Adrenal gland (tissue), 12 donors: ENCODE measurements around the gene NF1. TPM values are rescaled to one million over a fixed set of nuclear protein-coding genes. Genes with fewer than 3 reads are reported as not detected.
"Not testable (repeated sequence)": the region's sequence is repeated elsewhere in the genome, so short reads cannot be mapped to it uniquely, and the experiment has no call there.

Source experiments
- DNase-seq, 7 donors: peaks; one replicate each; pipeline ENCODE4 v3.0.0-alpha.2; 2019 to 2020
- H3K27ac ChIP-seq, 5 donors: fragments of 200-600 bp; sonication (generic) in 4 of 5; 1 replicate in 3 of 5; 2 replicates in 2 of 5; pipeline versions ENCODE4 v1.5.1 to v1.8.0; 2016 to 2020; ENCODE audit warnings: mild to moderate bottlenecking in 1 of 5
- H3K27me3 ChIP-seq: fragments of 200-600 bp; 2 replicates; pipeline ENCODE4 v1.8.0; 2021
- H3K36me3 ChIP-seq, 2 donors: fragments of 200-600 bp; replicated peaks in 1 of 2; 1 replicate in 1 of 2; 2 replicates in 1 of 2; pipeline versions ENCODE4 v1.5.1 to v1.8.0; 2018 to 2022
- H3K4me1 ChIP-seq, 2 donors: fragments of 200-600 bp; replicated peaks in 1 of 2; 1 replicate in 1 of 2; 2 replicates in 1 of 2; pipeline versions ENCODE4 v1.5.1 to v1.8.0; 2018 to 2021
- H3K4me3 ChIP-seq, 4 donors: fragments of 200-600 bp; sonication (generic) in 3 of 4; one replicate each; pipeline ENCODE4 v1.5.1; 2016 to 2018
- H3K9me3 ChIP-seq, 3 donors: fragments of 200-600 bp; sonication (generic) in 1 of 3; replicated peaks in 1 of 3; 1 replicate in 2 of 3; 2 replicates in 1 of 3; pipeline versions ENCODE4 v1.5.1 to v1.8.0; 2016 to 2021
- POLR2A ChIP-seq, 2 donors: fragments of 450-650 bp; IDR thresholded peaks; one replicate each; pipeline ENCODE4 v1.6.1; 2017; ENCODE audit warnings: antibody characterized with exemption in 2 of 2, mild to moderate bottlenecking in 2 of 2, moderate library complexity in 1 of 2
- WGBS, 4 donors: extraction: QIAGEN DNeasy Blood & Tissue Kit in 2 of 4; methylation state at CpG; one replicate each; pipeline versions ENCODE4 v1.1.5 to v1.1.7; 2013 to 2017; 5-methylcytosine and 5-hydroxymethylcytosine counted together
- intact Hi-C, 2 donors: fragments of 100-400 bp; cut with DNase I; formaldehyde crosslinking; loops; one replicate each; pipeline versions ENCODE4 v1.14.1 to v1.15.0; 2022 to 2023
- polyA plus RNA-seq, 3 donors: library from polyadenylated mRNA; stranded (reverse); fragments of 200-250 nt in 2 of 3; fragments of 350-450 nt in 1 of 3; fragmentation: Illumina TruSeq in 1 of 3; extraction: RNeasy Lipid Tissue Mini Kit (QIAGEN cat#74804) in 1 of 3; gene quantifications; one replicate each; pipeline ENCODE4 v1.2.3, GENCODE V29; 2013 to 2014
- total RNA-seq, 9 donors: library from RNA; depleted of rRNA in 4 of 9; stranded (reverse); fragments of >200 nt in 4 of 9; fragments of 120-200 nt in 1 of 9; fragmentation: NEBNext Ultra II Directional in 1 of 9; extraction: Animal tissue kit (Norgen Biotek cat#: 25700) in 1 of 9; gene quantifications; one replicate each; pipeline versions ENCODE4 v1.1.0 to v1.2.4, GENCODE V29; 2013 to 2023
- TF ChIP-seq, protein P1 (sequence below), 6 experiments: fragments of 450-650 bp in 4 of 6; fragments of 200-600 bp in 2 of 6; sonication (generic) in 1 of 6; IDR thresholded peaks; 1 replicate in 5 of 6; 2 replicates in 1 of 6; pipeline versions ENCODE4 v1.5.1 to v1.8.0; 2016 to 2021; ENCODE audit warnings: antibody characterized with exemption in 6 of 6, mild to moderate bottlenecking in 2 of 6, moderate library complexity in 1 of 6
- donor health status: healthy with polysubstance abuse.
- donor health status: Bipolar disorder and iron deficiency.
- donor health status: DM: yes; HTN: yes; CAD: no.
- donor health status: DM: no; HTN: no; CAD: no.
- donor health status: DM: no; HTN: no; CAD: no.
- donor health status: DM: yes; HTN: yes; CAD: no.

NF1 gene
- total and polyA plus RNA-seq, 12 donors: 8.8 to 91.3 (median 53.5) TPM

DNA sequence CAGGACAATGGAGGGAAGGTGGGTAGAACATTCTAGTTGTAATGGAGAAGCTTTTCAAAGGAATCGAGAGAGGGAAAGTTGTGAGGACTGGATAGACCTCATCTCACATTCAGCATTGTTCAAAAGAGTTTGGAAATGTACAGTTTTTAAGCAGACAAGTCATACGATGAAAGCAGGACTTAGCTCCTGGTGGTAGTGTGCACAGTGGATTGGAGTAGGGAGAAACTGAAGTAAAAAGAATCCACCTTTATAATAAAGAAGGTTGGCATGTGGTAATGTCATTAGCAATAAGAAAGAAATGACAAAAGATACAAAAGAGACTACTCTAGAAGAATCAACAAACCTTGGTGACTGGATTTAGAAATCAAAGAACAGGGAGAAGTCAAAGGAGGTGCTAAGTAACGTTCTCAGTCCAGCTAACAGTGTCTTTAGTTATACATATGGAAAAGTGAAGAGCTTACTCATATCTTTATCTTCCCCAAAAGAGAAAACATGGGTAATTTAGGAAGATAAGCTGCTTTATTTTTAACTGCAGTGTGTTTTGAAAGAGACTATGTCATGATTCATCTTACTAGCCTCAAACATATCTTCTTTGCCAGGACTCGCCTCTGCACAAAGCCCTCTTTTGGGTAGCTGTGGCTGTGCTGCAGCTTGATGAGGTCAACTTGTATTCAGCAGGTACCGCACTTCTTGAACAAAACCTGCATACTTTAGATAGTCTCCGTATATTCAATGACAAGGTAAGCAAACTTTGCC, 245.3 kb downstream of the NF1 start:
- peak in 5 of 7 donors; percentile 27 to 59 (median 39) for DNase-seq
- no peaks in the 10 kb centered on the region for H3K27me3 ChIP-seq
- no peak for TF ChIP-seq POLR2A (IDR thresholded peaks at IDR 0.05)
- TF ChIP-seq, protein P1, sequence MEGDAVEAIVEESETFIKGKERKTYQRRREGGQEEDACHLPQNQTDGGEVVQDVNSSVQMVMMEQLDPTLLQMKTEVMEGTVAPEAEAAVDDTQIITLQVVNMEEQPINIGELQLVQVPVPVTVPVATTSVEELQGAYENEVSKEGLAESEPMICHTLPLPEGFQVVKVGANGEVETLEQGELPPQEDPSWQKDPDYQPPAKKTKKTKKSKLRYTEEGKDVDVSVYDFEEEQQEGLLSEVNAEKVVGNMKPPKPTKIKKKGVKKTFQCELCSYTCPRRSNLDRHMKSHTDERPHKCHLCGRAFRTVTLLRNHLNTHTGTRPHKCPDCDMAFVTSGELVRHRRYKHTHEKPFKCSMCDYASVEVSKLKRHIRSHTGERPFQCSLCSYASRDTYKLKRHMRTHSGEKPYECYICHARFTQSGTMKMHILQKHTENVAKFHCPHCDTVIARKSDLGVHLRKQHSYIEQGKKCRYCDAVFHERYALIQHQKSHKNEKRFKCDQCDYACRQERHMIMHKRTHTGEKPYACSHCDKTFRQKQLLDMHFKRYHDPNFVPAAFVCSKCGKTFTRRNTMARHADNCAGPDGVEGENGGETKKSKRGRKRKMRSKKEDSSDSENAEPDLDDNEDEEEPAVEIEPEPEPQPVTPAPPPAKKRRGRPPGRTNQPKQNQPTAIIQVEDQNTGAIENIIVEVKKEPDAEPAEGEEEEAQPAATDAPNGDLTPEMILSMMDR (IDR thresholded peaks at IDR 0.05): no peak
- peaks cover 0 to 14% of the 10 kb centered on the region in 2 donors for H3K4me1 ChIP-seq
- H3K9me3 ChIP-seq: no peaks in the 10 kb centered on the region
- H3K4me3 ChIP-seq: no peak overlapping the region
- 58 to 77% (median 65%) methylated on average over 6 of the region's 6 CpGs for WGBS, 4 donors
- peaks cover 0 to 54% of the 10 kb centered on the region in 2 donors for H3K36me3 ChIP-seq
- intact Hi-C loops: no loop called here
- H3K27ac ChIP-seq: peak overlapping the region in 2 of 5 donors; percentile 10 to 43

DNA sequence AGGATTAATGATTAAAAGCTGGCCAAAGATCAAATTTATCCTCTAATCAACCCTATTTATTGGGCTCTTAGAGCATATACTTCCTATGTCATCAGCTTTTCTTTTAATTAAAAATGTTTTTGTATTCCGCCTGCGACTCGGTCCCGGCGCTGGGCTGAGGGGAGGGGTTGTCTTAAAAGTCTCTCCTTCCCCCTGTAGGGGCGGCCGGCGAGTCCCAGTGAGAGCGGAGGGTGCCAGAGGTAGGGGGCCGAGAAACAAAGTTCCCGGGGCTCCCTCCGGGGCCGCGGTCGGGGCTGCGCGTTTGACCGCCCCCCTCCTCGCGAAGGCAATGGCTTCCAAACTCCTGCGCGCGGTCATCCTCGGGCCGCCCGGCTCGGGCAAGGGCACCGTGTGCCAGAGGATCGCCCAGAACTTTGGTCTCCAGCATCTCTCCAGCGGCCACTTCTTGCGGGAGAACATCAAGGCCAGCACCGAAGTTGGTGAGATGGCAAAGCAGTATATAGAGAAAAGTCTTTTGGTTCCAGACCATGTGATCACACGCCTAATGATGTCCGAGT, 250.5 kb downstream of the NF1 start:
- intact Hi-C loops, H3K9me3 ChIP-seq, H3K27ac ChIP-seq, H3K4me3 ChIP-seq, DNase-seq, H3K27me3 ChIP-seq, H3K4me1 ChIP-seq: not testable (repeated sequence)
- 87 to 99% (median 96%) methylated on average over 9 to 17 of the region's 34 CpGs for WGBS, 4 donors
- H3K36me3 ChIP-seq: peaks cover 0 to 46% of the 10 kb centered on the region in 2 donors

DNA sequence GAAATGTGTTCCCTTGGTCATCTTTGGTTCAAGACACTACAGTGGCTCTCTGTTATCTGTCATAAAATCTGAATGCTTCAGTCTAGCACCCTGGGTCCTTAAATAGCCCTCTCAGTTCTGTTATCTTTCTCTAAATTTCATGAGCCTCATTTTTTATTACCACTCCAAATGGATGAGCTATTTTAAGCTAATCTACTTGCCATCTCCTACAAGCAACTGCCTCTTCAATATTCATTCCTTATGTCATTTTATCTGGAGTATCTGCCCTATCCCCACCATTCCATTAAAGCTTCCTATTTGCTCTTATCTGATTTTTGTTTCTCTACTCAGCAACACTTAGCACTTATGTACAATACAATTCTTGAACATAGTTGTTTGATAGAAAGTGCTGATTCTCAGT, 254.7 kb downstream of the NF1 start:
- no peak overlapping the region for H3K4me3 ChIP-seq
- TF ChIP-seq, protein P1 (IDR thresholded peaks at IDR 0.05): no peak
- no peak for TF ChIP-seq POLR2A (IDR thresholded peaks at IDR 0.05)
- intact Hi-C loops: no loop called here
- peaks cover 0 to 6% (median 0%) of the 10 kb centered on the region in 3 donors for H3K9me3 ChIP-seq
- H3K4me1 ChIP-seq: no peaks in the 10 kb centered on the region
- DNase-seq: no peak
- no peak overlapping the region for H3K27ac ChIP-seq
- H3K27me3 ChIP-seq: no peaks in the 10 kb centered on the region
- H3K36me3 ChIP-seq: peaks cover 0 to 30% of the 10 kb centered on the region in 2 donors

DNA sequence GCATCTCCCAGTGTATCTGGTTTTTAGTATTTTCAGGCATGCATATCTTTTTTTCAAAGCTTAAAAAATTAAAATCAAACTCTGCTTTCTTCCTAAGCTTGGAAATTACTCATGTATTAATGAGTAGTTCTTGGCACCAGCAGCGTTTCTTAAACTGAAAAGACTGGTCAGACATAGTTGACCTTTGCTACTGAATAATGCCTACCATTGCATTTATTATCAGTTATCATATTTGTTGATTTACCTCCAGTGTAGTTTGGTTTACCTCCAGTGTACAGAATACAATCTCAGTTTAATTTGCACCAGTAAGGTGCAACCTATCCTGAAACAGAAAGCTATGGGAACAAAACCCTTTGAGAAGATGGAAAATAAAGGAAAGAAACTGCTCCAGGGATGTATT, 261.2 kb downstream of the NF1 start:
- DNase-seq: no peak
- Histone ChIP-seq H3K27ac (no peak overlapping the region), H3K9me3 (peaks cover 0 to 1% (median 0%) of the 10 kb centered on the region in 3 donors), H3K36me3 (peaks cover 0 to 27% of the 10 kb centered on the region in 2 donors), H3K27me3 (no peaks in the 10 kb centered on the region), H3K4me3 (no peak overlapping the region), H3K4me1 (no peaks in the 10 kb centered on the region)
- no peak for TF ChIP-seq POLR2A (IDR thresholded peaks at IDR 0.05)
- TF ChIP-seq, protein P1 (IDR thresholded peaks at IDR 0.05): no peak
- WGBS, 4 donors: 41 to 62% (median 48%) methylated on average over 1 of the region's 1 CpG
- intact Hi-C loops: no loop called here
